COLO668 (cell line): ENCODE measurements around the gene SIRPB2.
A peak's percentile ranks its signal among the peaks of the same experiment; 100 is the strongest.

ENCODE experiments used
- DNase-seq: peaks from one replicate; lab custom pipeline; 2025; ENCODE audit not compliant: unreplicated experiment; lab: John Stamatoyannopoulos, UW

Gene SIRPB2

GRCh38 chr20:1443085-1443484 is 48.1 kb downstream of the SIRPB2 start:
- no peak for DNase-seq

GRCh38 chr20:1442304-1442703 is 48.9 kb downstream of the SIRPB2 start:
- DNase-seq = no peak

GRCh38 chr20:1441133-1441532 is 50.1 kb downstream of the SIRPB2 start:
- DNase-seq = no peak

GRCh38 chr20:1440024-1440423 is 51.2 kb downstream of the SIRPB2 start:
- peak; percentile 15 for DNase-seq

- DNase-seq = no peak
Measured at GRCh38 chr20:1438361-1438760, 52.9 kb downstream of the SIRPB2 start.

GRCh38 chr20:1437235-1437904 is 53.9 kb downstream of the SIRPB2 start:
- DNase-seq = peak; percentile 82

- DNase-seq = no peak
Measured at GRCh38 chr20:1436263-1436662, 55.0 kb downstream of the SIRPB2 start.

GRCh38 chr20:1435337-1435699 is 55.9 kb downstream of the SIRPB2 start:
- no peak for DNase-seq

GRCh38 chr20:1434571-1435336 is 56.5 kb downstream of the SIRPB2 start:
- peak; percentile 68 for DNase-seq

GRCh38 chr20:1431158-1431557 is 60.1 kb downstream of the SIRPB2 start:
- no peak for DNase-seq

GRCh38 chr20:1430004-1430451 is 61.2 kb downstream of the SIRPB2 start:
- DNase-seq = no peak

- no peak for DNase-seq
Measured at GRCh38 chr20:1429143-1429728, 62.0 kb downstream of the SIRPB2 start.

- peak; percentile 94 for DNase-seq
Measured at GRCh38 chr20:1427457-1428054, 63.7 kb downstream of the SIRPB2 start.

GRCh38 chr20:1426231-1426849 is 64.9 kb downstream of the SIRPB2 start:
- DNase-seq = no peak
